ENCODE measurements around the gene WRAP73.

The WRAP73 gene

DNA sequence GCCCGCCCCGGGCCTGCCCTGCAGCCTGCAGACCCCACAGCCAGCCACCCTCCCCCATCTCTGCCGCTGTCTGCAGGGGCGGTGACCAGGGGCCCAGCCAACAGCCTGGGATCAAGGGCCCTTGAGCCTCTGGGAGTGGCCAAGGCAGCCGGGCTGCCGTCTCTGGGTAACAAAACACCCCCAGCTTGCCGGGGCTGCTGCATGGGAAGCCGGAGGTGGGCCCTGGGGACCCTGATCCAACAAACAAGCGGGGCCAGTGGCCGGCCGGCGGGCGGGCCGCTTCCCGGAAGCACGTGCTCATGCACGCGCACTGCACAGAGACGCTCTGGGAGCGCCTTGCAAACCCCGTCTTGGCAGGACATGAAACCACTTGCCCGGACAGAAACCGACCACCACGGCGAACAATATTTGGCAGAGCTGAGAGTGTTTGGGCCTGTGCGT is 51.8 kb downstream of the WRAP73 start:
- Histone ChIP-seq H3K4me1 (ENCODE audit: insufficient read depth, low read length, severe bottlenecking) (peaks cover 7% of the 10 kb centered on the region), H3K9ac (ENCODE audit: low read length) (no peak overlapping the region), H3K9me2 (ENCODE audit: low read depth, low read length) (no peaks in the 10 kb centered on the region), H3K36me3 (ENCODE audit: insufficient read depth, low read length) (no peaks in the 10 kb centered on the region), H3K27me3 (ENCODE audit: insufficient read depth, low read length) (peaks cover 5% of the 10 kb centered on the region; the same call in 1 of the 2 replicates), H4K20me1 (ENCODE audit: insufficient read depth, low read length) (no peaks in the 10 kb centered on the region), H2AFZ (ENCODE audit: low read length) (no peak overlapping the region), H3K9me3 (ENCODE audit: low read length) (no peaks in the 10 kb centered on the region), H3K4me3 (ENCODE audit: low read depth, low read length, poor library complexity, severe bottlenecking) (no peak overlapping the region), H3K27ac (ENCODE audit: low read depth, low read length, poor library complexity, severe bottlenecking) (no peak overlapping the region), H3K79me2 (ENCODE audit: insufficient read depth, low read length) (no peaks in the 10 kb centered on the region), H3F3A (ENCODE audit: insufficient read depth, low read length) (no peaks in the 10 kb centered on the region), H3K4me2 (ENCODE audit: low read length) (peak overlapping the region; percentile 16; the same call in 1 of the 2 replicates)
- TF ChIP-seq, protein P1, sequence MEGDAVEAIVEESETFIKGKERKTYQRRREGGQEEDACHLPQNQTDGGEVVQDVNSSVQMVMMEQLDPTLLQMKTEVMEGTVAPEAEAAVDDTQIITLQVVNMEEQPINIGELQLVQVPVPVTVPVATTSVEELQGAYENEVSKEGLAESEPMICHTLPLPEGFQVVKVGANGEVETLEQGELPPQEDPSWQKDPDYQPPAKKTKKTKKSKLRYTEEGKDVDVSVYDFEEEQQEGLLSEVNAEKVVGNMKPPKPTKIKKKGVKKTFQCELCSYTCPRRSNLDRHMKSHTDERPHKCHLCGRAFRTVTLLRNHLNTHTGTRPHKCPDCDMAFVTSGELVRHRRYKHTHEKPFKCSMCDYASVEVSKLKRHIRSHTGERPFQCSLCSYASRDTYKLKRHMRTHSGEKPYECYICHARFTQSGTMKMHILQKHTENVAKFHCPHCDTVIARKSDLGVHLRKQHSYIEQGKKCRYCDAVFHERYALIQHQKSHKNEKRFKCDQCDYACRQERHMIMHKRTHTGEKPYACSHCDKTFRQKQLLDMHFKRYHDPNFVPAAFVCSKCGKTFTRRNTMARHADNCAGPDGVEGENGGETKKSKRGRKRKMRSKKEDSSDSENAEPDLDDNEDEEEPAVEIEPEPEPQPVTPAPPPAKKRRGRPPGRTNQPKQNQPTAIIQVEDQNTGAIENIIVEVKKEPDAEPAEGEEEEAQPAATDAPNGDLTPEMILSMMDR (IDR thresholded peaks at IDR 0.05; ENCODE audit: low read length), result no peak
- TF ChIP-seq EZH2 (IDR thresholded peaks at IDR 0.05; ENCODE audit: borderline replicate concordance, low read length), result no peak

GRCh38 chr1:3597599-3597964 is 52.3 kb downstream of the WRAP73 start:
- H3K9me2 ChIP-seq (ENCODE audit: low read depth, low read length), result no peaks in the 10 kb centered on the region

GRCh38 chr1:3596663-3597598 is 53.0 kb downstream of the WRAP73 start:
- Histone ChIP-seq H2AFZ (ENCODE audit: low read length) (no peak overlapping the region), H3K4me3 (ENCODE audit: low read depth, low read length, poor library complexity, severe bottlenecking) (no peak overlapping the region), H3K27me3 (ENCODE audit: insufficient read depth, low read length) (peaks cover 5% of the 10 kb centered on the region; the same call in 1 of the 2 replicates), H3F3A (ENCODE audit: insufficient read depth, low read length) (no peaks in the 10 kb centered on the region), H3K9me2 (ENCODE audit: low read depth, low read length) (no peaks in the 10 kb centered on the region), H3K9me3 (ENCODE audit: low read length) (no peaks in the 10 kb centered on the region), H3K27ac (ENCODE audit: low read depth, low read length, poor library complexity, severe bottlenecking) (no peak overlapping the region), H3K4me2 (ENCODE audit: low read length) (no peak overlapping the region), H3K9ac (ENCODE audit: low read length) (no peak overlapping the region), H4K20me1 (ENCODE audit: insufficient read depth, low read length) (no peaks in the 10 kb centered on the region), H3K36me3 (ENCODE audit: insufficient read depth, low read length) (no peaks in the 10 kb centered on the region), H3K4me1 (ENCODE audit: insufficient read depth, low read length, severe bottlenecking) (peaks cover 7% of the 10 kb centered on the region), H3K79me2 (ENCODE audit: insufficient read depth, low read length) (no peaks in the 10 kb centered on the region)
- no peak for TF ChIP-seq EZH2 (IDR thresholded peaks at IDR 0.05; ENCODE audit: borderline replicate concordance, low read length)
- TF ChIP-seq, protein P1 (IDR thresholded peaks at IDR 0.05; ENCODE audit: low read length), result no peak

More at GRCh38 chr1:3597599-3597964, 52.3 kb downstream of the WRAP73 start:
- no peak overlapping the region for H2AFZ ChIP-seq (ENCODE audit: low read length)
- H3K79me2 ChIP-seq (ENCODE audit: insufficient read depth, low read length), result no peaks in the 10 kb centered on the region
- H3K9ac ChIP-seq (ENCODE audit: low read length), result no peak overlapping the region
- H3K27ac ChIP-seq (ENCODE audit: low read depth, low read length, poor library complexity, severe bottlenecking), result no peak overlapping the region
- no peaks in the 10 kb centered on the region for H4K20me1 ChIP-seq (ENCODE audit: insufficient read depth, low read length)
- H3K4me2 ChIP-seq (ENCODE audit: low read length), result peak overlapping the region; percentile 16; the same call in 1 of the 2 replicates
- H3K4me1 ChIP-seq (ENCODE audit: insufficient read depth, low read length, severe bottlenecking), result peaks cover 7% of the 10 kb centered on the region
- H3K27me3 ChIP-seq (ENCODE audit: insufficient read depth, low read length), result peaks cover 5% of the 10 kb centered on the region; the same call in 1 of the 2 replicates
- H3K9me3 ChIP-seq (ENCODE audit: low read length), result no peaks in the 10 kb centered on the region
- TF ChIP-seq, protein P1 (IDR thresholded peaks at IDR 0.05; ENCODE audit: low read length), result no peak
- TF ChIP-seq EZH2 (IDR thresholded peaks at IDR 0.05; ENCODE audit: borderline replicate concordance, low read length), result no peak
- no peak overlapping the region for H3K4me3 ChIP-seq (ENCODE audit: low read depth, low read length, poor library complexity, severe bottlenecking)
- H3F3A ChIP-seq (ENCODE audit: insufficient read depth, low read length), result no peaks in the 10 kb centered on the region
- no peaks in the 10 kb centered on the region for H3K36me3 ChIP-seq (ENCODE audit: insufficient read depth, low read length)

All from OCI-LY1 (cell line).